ENCODE results near the gene RPUSD3. TPM values are rescaled to one million over a fixed set of nuclear protein-coding genes. Genes with fewer than 3 reads are reported as not detected.

Gene RPUSD3
- total and polyA plus RNA-seq, 9 of the 15 experiments (the other 6 are each of a cell fraction or from before 2014, with no cell fraction given), result 13.8 to 99.0 (median 59.3) TPM

DNA sequence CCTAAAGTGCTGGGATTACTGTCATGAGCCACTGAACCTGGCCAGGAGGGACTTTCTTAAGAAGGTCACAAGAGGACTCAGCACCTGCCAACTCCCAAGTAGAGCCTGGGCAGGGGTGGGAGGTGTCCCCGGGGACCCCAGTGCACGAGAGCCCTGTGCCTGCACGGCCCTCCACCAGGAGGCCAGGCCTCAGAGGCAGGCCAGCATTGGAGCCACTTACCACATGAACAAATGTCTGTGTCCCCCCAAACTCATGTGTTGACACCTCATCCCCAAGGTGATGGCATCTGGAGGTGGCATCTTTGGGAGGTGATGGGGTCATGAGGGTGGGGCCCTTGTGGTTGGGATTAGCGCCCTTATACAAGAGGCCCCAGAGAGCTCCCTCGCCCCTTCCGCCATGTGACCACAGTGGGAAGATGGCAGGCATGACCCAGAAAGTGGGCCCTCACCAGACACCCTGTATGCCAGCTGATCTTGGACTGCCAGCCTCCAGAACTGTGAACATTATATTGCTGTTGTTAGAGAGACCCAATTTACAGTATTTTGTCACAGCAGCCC is 3.2 kb upstream of the RPUSD3 start:
- no peak overlapping the region for H3K27ac ChIP-seq (ENCODE audit: extremely low read depth, low read depth, low read length)
- in situ Hi-C loops (cut with MboI) (loop anchor here (25.0 kb wide), 1 partner anchor 890 kb away; no protein-coding TSS in a partner anchor), intact Hi-C loops (cut with micrococcal nuclease) (loop anchor here (10.0 kb wide), 1 partner anchor 178 kb away; the partner anchor contains the start of gene FANCD2)
- ATAC-seq, result no peak
- H3K36me3 ChIP-seq (ENCODE audit: control insufficient read depth, insufficient read depth, low read length), result peaks cover 6% of the 10 kb centered on the region; the same call in 2 of the 3 replicates
- peaks cover 7 to 22% of the 10 kb centered on the region in 2 experiments; a peak in 2 of 5 replicates for H3K4me1 ChIP-seq (replicated peaks in 1 of 2; ENCODE audit: control insufficient read depth in 2 of 2, insufficient read depth in 2 of 2, low read length in 2 of 2)
- DNase-seq (ENCODE audit: extremely low read depth in 1 of 4, low spot score in 3 of 4), result no peak
- H3K9me1 ChIP-seq (ENCODE audit: control insufficient read depth, insufficient read depth, low read length), result no peaks in the 10 kb centered on the region
- CTCF ChIA-PET (ENCODE audit: low intra/inter-chr PET ratio), result no interaction called here
- H3K9me3 ChIP-seq (replicated peaks; ENCODE audit: control insufficient read depth, insufficient read depth, low read depth, low read length), result no peaks in the 10 kb centered on the region
- POLR2A ChIA-PET, result interaction anchor here (0.5 to 1.2 kb wide), 2 partner anchors 9 to 65 kb away, joined by 3 read pairs; no protein-coding TSS in a partner anchor
- peaks cover 15% of the 10 kb centered on the region for H3K79me2 ChIP-seq (ENCODE audit: control insufficient read depth, insufficient read depth, low read length)
- H3K4me3 ChIP-seq, result no peak overlapping the region
- 76% methylated on average over 6 of the region's 6 CpGs for WGBS (ENCODE audit: insufficient coverage, low coverage, missing lambda C conversion rate)
- H3K4me2 ChIP-seq (ENCODE audit: insufficient read depth, low read length), result no peak overlapping the region
- FAIRE-seq, result no peak
- peak overlapping the region in 1 of 2 experiments; percentile 39; a peak in 1 of 4 replicates for H3K9ac ChIP-seq (ENCODE audit: insufficient read depth in 1 of 2, low read depth in 2 of 2, low read length in 2 of 2)
- no TSS peak for BruUV-seq (replicated peaks)
- no peaks in the 10 kb centered on the region for H4K20me1 ChIP-seq (replicated peaks; ENCODE audit: control insufficient read depth, insufficient read depth, low read length)
- H3K27me3 ChIP-seq (ENCODE audit: control insufficient read depth in 2 of 2, insufficient read depth in 2 of 2, low read length in 2 of 2), result no peaks in the 10 kb centered on the region
- no peak overlapping the region for H2AFZ ChIP-seq (ENCODE audit: low read depth, low read length)
- TF ChIP-seq KAT2B (IDR thresholded peaks at IDR 0.05; ENCODE audit: low read depth, low read length), result no peak
- no peak for TF ChIP-seq MTA2 (IDR thresholded peaks at IDR 0.05; ENCODE audit: low read depth)
- no peak for TF ChIP-seq NBN (IDR thresholded peaks at IDR 0.05; ENCODE audit: low read depth)
- no peak for TF ChIP-seq MEIS2 (IDR thresholded peaks at IDR 0.05; ENCODE audit: partially characterized antibody)
- no peak for TF ChIP-seq GATAD2A (IDR thresholded peaks at IDR 0.05)
- TF ChIP-seq, protein P1, sequence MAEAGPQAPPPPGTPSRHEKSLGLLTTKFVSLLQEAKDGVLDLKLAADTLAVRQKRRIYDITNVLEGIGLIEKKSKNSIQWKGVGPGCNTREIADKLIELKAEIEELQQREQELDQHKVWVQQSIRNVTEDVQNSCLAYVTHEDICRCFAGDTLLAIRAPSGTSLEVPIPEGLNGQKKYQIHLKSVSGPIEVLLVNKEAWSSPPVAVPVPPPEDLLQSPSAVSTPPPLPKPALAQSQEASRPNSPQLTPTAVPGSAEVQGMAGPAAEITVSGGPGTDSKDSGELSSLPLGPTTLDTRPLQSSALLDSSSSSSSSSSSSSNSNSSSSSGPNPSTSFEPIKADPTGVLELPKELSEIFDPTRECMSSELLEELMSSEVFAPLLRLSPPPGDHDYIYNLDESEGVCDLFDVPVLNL (CRISPR knock-in tag; IDR thresholded peaks at IDR 0.05; ENCODE audit: low read depth), result no peak
- TF ChIP-seq YY1 (IDR thresholded peaks at IDR 0.05; ENCODE audit: borderline replicate concordance in 1 of 3, control insufficient read depth in 1 of 3, extremely low read depth in 1 of 3, insufficient read depth in 3 of 3, insufficient read length in 1 of 3, insufficient replicate concordance in 2 of 3, low read depth in 1 of 3, low read length in 2 of 3), result no peak
- TF ChIP-seq, protein P2, sequence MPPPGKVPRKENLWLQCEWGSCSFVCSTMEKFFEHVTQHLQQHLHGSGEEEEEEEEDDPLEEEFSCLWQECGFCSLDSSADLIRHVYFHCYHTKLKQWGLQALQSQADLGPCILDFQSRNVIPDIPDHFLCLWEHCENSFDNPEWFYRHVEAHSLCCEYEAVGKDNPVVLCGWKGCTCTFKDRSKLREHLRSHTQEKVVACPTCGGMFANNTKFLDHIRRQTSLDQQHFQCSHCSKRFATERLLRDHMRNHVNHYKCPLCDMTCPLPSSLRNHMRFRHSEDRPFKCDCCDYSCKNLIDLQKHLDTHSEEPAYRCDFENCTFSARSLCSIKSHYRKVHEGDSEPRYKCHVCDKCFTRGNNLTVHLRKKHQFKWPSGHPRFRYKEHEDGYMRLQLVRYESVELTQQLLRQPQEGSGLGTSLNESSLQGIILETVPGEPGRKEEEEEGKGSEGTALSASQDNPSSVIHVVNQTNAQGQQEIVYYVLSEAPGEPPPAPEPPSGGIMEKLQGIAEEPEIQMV (tag; conservative IDR thresholded peaks at IDR 0.05; ENCODE audit: low read depth), result no peak
- TF ChIP-seq, protein P3, sequence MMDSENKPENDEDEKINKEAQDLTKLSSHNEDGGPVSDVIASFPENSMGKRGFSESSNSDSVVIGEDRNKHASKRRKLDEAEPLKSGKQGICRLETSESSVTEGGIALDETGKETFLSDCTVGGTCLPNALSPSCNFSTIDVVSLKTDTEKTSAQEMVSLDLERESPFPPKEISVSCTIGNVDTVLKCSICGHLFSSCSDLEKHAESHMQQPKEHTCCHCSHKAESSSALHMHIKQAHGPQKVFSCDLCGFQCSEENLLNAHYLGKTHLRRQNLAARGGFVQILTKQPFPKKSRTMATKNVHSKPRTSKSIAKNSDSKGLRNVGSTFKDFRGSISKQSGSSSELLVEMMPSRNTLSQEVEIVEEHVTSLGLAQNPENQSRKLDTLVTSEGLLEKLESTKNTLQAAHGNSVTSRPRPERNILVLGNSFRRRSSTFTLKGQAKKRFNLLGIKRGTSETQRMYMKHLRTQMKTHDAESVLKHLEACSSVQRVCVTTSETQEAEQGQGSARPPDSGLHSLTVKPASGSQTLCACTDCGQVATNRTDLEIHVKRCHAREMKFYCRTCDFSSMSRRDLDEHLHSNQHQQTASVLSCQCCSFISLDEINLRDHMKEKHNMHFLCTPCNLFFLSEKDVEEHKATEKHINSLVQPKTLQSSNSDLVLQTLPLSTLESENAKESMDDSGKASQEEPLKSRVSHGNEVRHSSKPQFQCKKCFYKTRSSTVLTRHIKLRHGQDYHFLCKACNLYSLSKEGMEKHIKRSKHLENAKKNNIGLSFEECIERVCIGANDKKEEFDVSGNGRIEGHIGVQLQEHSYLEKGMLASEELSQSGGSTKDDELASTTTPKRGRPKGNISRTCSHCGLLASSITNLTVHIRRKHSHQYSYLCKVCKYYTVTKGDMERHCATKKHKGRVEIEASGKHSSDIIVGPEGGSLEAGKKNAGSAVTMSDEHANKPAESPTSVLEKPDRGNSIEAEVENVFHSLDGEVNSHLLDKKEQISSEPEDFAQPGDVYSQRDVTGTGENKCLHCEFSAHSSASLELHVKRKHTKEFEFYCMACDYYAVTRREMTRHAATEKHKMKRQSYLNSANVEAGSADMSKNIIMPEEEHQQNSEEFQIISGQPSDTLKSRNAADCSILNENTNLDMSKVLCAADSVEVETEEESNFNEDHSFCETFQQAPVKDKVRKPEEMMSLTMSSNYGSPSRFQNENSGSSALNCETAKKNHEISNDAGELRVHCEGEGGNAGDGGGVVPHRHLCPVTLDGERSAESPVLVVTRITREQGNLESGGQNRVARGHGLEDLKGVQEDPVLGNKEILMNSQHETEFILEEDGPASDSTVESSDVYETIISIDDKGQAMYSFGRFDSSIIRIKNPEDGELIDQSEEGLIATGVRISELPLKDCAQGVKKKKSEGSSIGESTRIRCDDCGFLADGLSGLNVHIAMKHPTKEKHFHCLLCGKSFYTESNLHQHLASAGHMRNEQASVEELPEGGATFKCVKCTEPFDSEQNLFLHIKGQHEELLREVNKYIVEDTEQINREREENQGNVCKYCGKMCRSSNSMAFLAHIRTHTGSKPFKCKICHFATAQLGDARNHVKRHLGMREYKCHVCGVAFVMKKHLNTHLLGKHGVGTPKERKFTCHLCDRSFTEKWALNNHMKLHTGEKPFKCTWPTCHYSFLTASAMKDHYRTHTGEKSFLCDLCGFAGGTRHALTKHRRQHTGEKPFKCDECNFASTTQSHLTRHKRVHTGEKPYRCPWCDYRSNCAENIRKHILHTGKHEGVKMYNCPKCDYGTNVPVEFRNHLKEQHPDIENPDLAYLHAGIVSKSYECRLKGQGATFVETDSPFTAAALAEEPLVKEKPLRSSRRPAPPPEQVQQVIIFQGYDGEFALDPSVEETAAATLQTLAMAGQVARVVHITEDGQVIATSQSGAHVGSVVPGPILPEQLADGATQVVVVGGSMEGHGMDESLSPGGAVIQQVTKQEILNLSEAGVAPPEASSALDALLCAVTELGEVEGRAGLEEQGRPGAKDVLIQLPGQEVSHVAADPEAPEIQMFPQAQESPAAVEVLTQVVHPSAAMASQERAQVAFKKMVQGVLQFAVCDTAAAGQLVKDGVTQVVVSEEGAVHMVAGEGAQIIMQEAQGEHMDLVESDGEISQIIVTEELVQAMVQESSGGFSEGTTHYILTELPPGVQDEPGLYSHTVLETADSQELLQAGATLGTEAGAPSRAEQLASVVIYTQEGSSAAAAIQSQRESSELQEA (IDR thresholded peaks at IDR 0.05; ENCODE audit: low read depth), result no peak
- TF ChIP-seq ZNF584 (CRISPR knock-in tag; IDR thresholded peaks at IDR 0.05; ENCODE audit: low read depth), result no peak

Data from K562 (cell line).